Keratinocyte (primary cell): ENCODE data around the gene CLOCK. TPM values are rescaled to one million over a fixed set of nuclear protein-coding genes. Genes with fewer than 3 reads are reported as not detected.

Experiments used
- DNase-seq: peaks from one replicate; pipeline ENCODE4 v3.0.0-alpha.2; 2011; ENCODE audit warnings: low read depth, missing footprints, low spot score
- FAIRE-seq: peaks from 2 replicates; lab custom pipeline; 2011; peaks lifted over from hg19 to GRCh38; lab: Jason Lieb, UNC
- H2AFZ ChIP-seq: 2 replicates; pipeline ENCODE4 v1.6.0; 2012; ENCODE audit warnings: low read length, control low read depth, inconsistent platforms; ENCODE audit not compliant: control insufficient read depth
- H3K27ac ChIP-seq: 2 replicates; pipeline ENCODE4 v1.5.1; 2011; ENCODE audit warnings: low read length; ENCODE audit not compliant: control insufficient read depth, insufficient read depth
- H3K27me3 ChIP-seq: 3 replicates; pipeline ENCODE4 v1.6.0; 2011; ENCODE audit warnings: low read length; ENCODE audit not compliant: control insufficient read depth, insufficient read depth; ENCODE audit errors: extremely low read depth
- H3K36me3 ChIP-seq, 2 experiments: 2 replicates in 1 of 2; 3 replicates in 1 of 2; pipeline ENCODE4 v1.5.1; 2011; ENCODE audit warnings: low read length in 2 of 2, mild to moderate bottlenecking in 1 of 2; ENCODE audit not compliant: control insufficient read depth in 2 of 2, insufficient read depth in 2 of 2; ENCODE audit errors: extremely low read depth in 1 of 2
- H3K4me1 ChIP-seq: 3 replicates; pipeline ENCODE4 v1.5.1; 2011; ENCODE audit warnings: low read length; ENCODE audit not compliant: control insufficient read depth, insufficient read depth; ENCODE audit errors: extremely low read depth
- H3K4me2 ChIP-seq: 3 replicates; pipeline ENCODE4 v1.6.0; 2011; ENCODE audit warnings: low read depth, low read length; ENCODE audit not compliant: control insufficient read depth, insufficient read depth; ENCODE audit errors: extremely low read depth
- H3K4me3 ChIP-seq, 3 experiments: fragments of 200-600 bp in 1 of 3; sonication (generic) in 1 of 3; 2 replicates in 2 of 3; 3 replicates in 1 of 3; pipeline ENCODE4 v1.5.1; 2011 to 2016; ENCODE audit warnings: low read length in 3 of 3, mild to moderate bottlenecking in 3 of 3, control low read depth in 2 of 3, inconsistent platforms in 1 of 3, low read depth in 1 of 3, mixed read lengths in 1 of 3, mixed run types in 1 of 3, moderate library complexity in 1 of 3; ENCODE audit not compliant: control insufficient read depth in 2 of 3, insufficient read depth in 2 of 3; ENCODE audit errors: extremely low read depth in 1 of 3
- H3K79me2 ChIP-seq: 2 replicates; pipeline ENCODE4 v1.6.0; 2012; ENCODE audit warnings: low read length; ENCODE audit not compliant: control insufficient read depth, insufficient read depth
- H3K9ac ChIP-seq: 3 replicates; pipeline ENCODE4 v1.6.0; 2011; ENCODE audit warnings: low read length; ENCODE audit not compliant: control insufficient read depth, insufficient read depth; ENCODE audit errors: extremely low read depth
- H3K9me1 ChIP-seq: 3 replicates; pipeline ENCODE4 v1.6.0; 2011; ENCODE audit warnings: low read length; ENCODE audit not compliant: control insufficient read depth, insufficient read depth; ENCODE audit errors: extremely low read depth
- H3K9me3 ChIP-seq: 2 replicates; pipeline ENCODE4 v1.5.1; 2012; ENCODE audit warnings: low read depth, low read length; ENCODE audit not compliant: control insufficient read depth
- H4K20me1 ChIP-seq: 3 replicates; pipeline ENCODE4 v1.6.0; 2011; ENCODE audit warnings: low read length; ENCODE audit not compliant: control insufficient read depth, insufficient read depth; ENCODE audit errors: extremely low read depth
- CTCF ChIP-seq, 3 experiments: IDR thresholded peaks in 1 of 3; conservative IDR thresholded peaks in 1 of 3; optimal IDR thresholded peaks in 1 of 3; 2 replicates in 2 of 3; 3 replicates in 1 of 3; pipeline versions ENCODE3 to v1.5.1; 2011; ENCODE audit warnings: low read length in 3 of 3, mild to moderate bottlenecking in 3 of 3, moderate library complexity in 2 of 3, control low read depth in 1 of 3, inconsistent platforms in 1 of 3; ENCODE audit not compliant: insufficient read depth in 2 of 3; ENCODE audit errors: extremely low read depth in 1 of 3
- EZH2 ChIP-seq: IDR thresholded peaks from one replicate; pipeline ENCODE4 v1.6.1; 2012; ENCODE audit warnings: inconsistent platforms, mild to moderate bottlenecking, low read length, moderate library complexity
- dilution Hi-C: fragments of 300-500 bp; cut with MboI; formaldehyde crosslinking; loops from one replicate; pipeline ENCODE4 v1.7.0; 2020; ENCODE audit warnings: low sequenced_read_pairs; ENCODE audit not compliant: extremely low pct_ligation_motif_present
- polyA plus RNA-seq, 5 experiments: library from polyadenylated mRNA; depleted of rRNA in 3 of 5; stranded (reverse) in 3 of 5; stranded (forward) in 1 of 5; unstranded in 1 of 5; fragments of >200 nt; gene quantifications; 1 replicate in 1 of 5; 2 replicates in 3 of 5; 3 replicates in 1 of 5; pipeline versions ENCODE4 v1.2.1 to v1.2.3, GENCODE V29; 2011 to 2012; ENCODE audit warnings: missing spikeins in 2 of 5, low read depth in 1 of 5, low replicate concordance in 1 of 5

CLOCK gene
- polyA plus RNA-seq, 1 donor (not counting 4 experiments of a cell fraction or from before 2014, with no cell fraction given): 27.1 TPM

GRCh38 chr4:55407119-55407518, 139.6 kb downstream of the CLOCK start:
- Histone ChIP-seq H4K20me1 (peaks cover 22% of the 10 kb centered on the region), H3K4me2 (no peak overlapping the region), H3K9ac (no peak overlapping the region), H3K4me3 (no peak overlapping the region), H3K36me3 (peaks cover 20 to 23% of the 10 kb centered on the region in 2 experiments), H3K27me3 (no peaks in the 10 kb centered on the region), H3K79me2 (peaks cover 92% of the 10 kb centered on the region), H3K9me1 (no peaks in the 10 kb centered on the region), H3K9me3 (no peaks in the 10 kb centered on the region), H2AFZ (no peak overlapping the region), H3K4me1 (no peaks in the 10 kb centered on the region), H3K27ac (no peak overlapping the region)
- TF ChIP-seq CTCF (optimal IDR thresholded peaks at IDR 0.05 in 1 of 3, IDR thresholded peaks at IDR 0.05 in 1 of 3, conservative IDR thresholded peaks at IDR 0.05 in 1 of 3; ENCODE audit: extremely low read depth in 1 of 3, insufficient read depth in 2 of 3, low read length in 3 of 3) (no peak), EZH2 (no peak)
- dilution Hi-C loops: no loop called here
- no peak for FAIRE-seq
- DNase-seq: no peak

- H3K9me1 ChIP-seq: no peaks in the 10 kb centered on the region
- no peak overlapping the region for H3K27ac ChIP-seq
- H3K9me3 ChIP-seq: no peaks in the 10 kb centered on the region
- no peak overlapping the region for H3K4me2 ChIP-seq
- H2AFZ ChIP-seq: no peak overlapping the region
- peaks cover 19 to 20% of the 10 kb centered on the region in 2 experiments for H3K36me3 ChIP-seq
- no peak overlapping the region for H3K4me3 ChIP-seq
- H3K79me2 ChIP-seq: peaks cover 89% of the 10 kb centered on the region
- DNase-seq: no peak
- H4K20me1 ChIP-seq: peaks cover 20% of the 10 kb centered on the region
- no peak for FAIRE-seq
- H3K4me1 ChIP-seq: no peaks in the 10 kb centered on the region
- TF ChIP-seq CTCF (optimal IDR thresholded peaks at IDR 0.05 in 1 of 3, IDR thresholded peaks at IDR 0.05 in 1 of 3, conservative IDR thresholded peaks at IDR 0.05 in 1 of 3; ENCODE audit: extremely low read depth in 1 of 3, insufficient read depth in 2 of 3, low read length in 3 of 3) (no peak), EZH2 (no peak)
- H3K27me3 ChIP-seq: no peaks in the 10 kb centered on the region
- dilution Hi-C loops: no loop called here
- no peak overlapping the region for H3K9ac ChIP-seq
Measured at GRCh38 chr4:55406545-55406944, 140.2 kb downstream of the CLOCK start.
